Prostate gland (tissue), 2 donors: ENCODE results near the gene TBC1D3B. TPM values are rescaled to one million over a fixed set of nuclear protein-coding genes. Genes with fewer than 3 reads are reported as not detected.

Experiments
- DNase-seq: peaks from one replicate; pipeline ENCODE4 v3.0.0-alpha.2; 2019; ENCODE audit warnings: low spot score
- H3K27ac ChIP-seq, 2 donors: fragments of 200-600 bp; sonication (generic); 2 replicates each; pipeline ENCODE4 v1.5.1; 2017 to 2019
- H3K27me3 ChIP-seq: fragments of 200-600 bp; sonication (generic); replicated peaks from 2 replicates; pipeline ENCODE4 v1.5.1; 2019; ENCODE audit not compliant: insufficient read depth
- H3K36me3 ChIP-seq, 2 donors: fragments of 200-600 bp; sonication (generic); 1 replicate in 1 of 2; 2 replicates in 1 of 2; pipeline versions ENCODE4 v1.5.1 to v1.8.1; 2017 to 2019
- H3K4me1 ChIP-seq: fragments of 200-600 bp; sonication (generic); replicated peaks from 2 replicates; pipeline ENCODE4 v1.5.1; 2019
- H3K4me3 ChIP-seq, 2 donors: fragments of 200-600 bp; sonication (generic); 2 replicates each; pipeline ENCODE4 v1.5.1; 2017 to 2019
- H3K9me3 ChIP-seq: fragments of 200-600 bp; sonication (generic); 2 replicates; pipeline ENCODE4 v1.5.1; 2017
- POLR2A ChIP-seq: fragments of 450-650 bp; IDR thresholded peaks from one replicate; pipeline ENCODE4 v1.6.1; 2016; ENCODE audit warnings: antibody characterized with exemption, mild to moderate bottlenecking
- POLR2AphosphoS5 ChIP-seq: sonication (generic); formaldehyde crosslinking; IDR thresholded peaks from one replicate; pipeline ENCODE4 v1.6.1; 2017; ENCODE audit warnings: antibody characterized with exemption
- WGBS: methylation state at CpG from one replicate; pipeline ENCODE4 v1.1.5; 2018; 5-methylcytosine and 5-hydroxymethylcytosine counted together
- intact Hi-C: fragments of 100-400 bp; cut with DNase I; formaldehyde crosslinking; loops from one replicate; pipeline ENCODE4 v1.14.2; 2022
- total RNA-seq, 2 donors: library from RNA; depleted of rRNA; stranded (reverse); fragments of >200 nt; gene quantifications; one replicate each; pipeline ENCODE4 v1.1.0, GENCODE V29; 2016
- TF ChIP-seq, protein P1 (sequence below), 4 experiments: fragments of 200-600 bp in 2 of 4; fragments of 450-650 bp in 2 of 4; sonication (generic) in 2 of 4; IDR thresholded peaks; 1 replicate in 3 of 4; 2 replicates in 1 of 4; pipeline ENCODE4 v1.5.1; 2016 to 2019; ENCODE audit warnings: antibody characterized with exemption in 4 of 4, mild to moderate bottlenecking in 2 of 4, moderate library complexity in 2 of 4

TBC1D3B gene
- total RNA-seq, 2 donors from 2014 or later = 0.96 to 3.9 TPM

DNA sequence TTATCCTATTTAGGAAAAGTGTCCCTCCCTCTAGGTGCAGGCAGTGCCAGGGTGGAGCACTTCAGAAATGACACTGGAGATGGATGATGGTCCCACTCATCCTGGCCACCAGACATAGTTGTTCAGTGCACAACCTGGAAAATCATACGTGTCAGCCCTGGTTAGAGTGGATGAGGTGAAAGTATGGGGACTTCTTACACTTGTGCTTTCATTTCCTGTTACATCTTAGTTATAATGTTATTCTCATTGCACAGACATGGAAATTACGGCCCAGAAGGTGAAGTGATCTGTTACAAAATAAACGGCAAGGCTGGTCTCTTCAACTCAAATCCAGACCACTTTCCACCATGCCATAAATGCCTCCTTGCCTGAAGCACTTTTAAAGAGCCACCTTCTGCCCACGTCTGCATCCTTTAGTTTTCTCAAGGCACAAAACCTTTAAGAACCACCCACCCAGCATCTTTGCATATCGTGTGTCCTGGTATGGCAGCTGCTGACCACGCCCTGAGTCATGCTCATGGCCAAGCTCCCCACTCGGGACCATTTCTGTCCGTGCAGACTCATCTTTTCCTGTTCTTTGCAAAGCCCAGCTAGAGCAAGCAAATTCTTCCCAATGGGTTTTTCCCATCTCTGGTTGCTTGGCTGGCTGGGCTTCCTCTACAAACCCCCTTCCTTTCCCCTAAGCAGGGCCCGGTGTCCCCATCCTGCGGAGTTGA is 22.4 kb downstream of the TBC1D3B start:
- TF ChIP-seq POLR2AphosphoS5 = no peak
- TF ChIP-seq, protein P1, sequence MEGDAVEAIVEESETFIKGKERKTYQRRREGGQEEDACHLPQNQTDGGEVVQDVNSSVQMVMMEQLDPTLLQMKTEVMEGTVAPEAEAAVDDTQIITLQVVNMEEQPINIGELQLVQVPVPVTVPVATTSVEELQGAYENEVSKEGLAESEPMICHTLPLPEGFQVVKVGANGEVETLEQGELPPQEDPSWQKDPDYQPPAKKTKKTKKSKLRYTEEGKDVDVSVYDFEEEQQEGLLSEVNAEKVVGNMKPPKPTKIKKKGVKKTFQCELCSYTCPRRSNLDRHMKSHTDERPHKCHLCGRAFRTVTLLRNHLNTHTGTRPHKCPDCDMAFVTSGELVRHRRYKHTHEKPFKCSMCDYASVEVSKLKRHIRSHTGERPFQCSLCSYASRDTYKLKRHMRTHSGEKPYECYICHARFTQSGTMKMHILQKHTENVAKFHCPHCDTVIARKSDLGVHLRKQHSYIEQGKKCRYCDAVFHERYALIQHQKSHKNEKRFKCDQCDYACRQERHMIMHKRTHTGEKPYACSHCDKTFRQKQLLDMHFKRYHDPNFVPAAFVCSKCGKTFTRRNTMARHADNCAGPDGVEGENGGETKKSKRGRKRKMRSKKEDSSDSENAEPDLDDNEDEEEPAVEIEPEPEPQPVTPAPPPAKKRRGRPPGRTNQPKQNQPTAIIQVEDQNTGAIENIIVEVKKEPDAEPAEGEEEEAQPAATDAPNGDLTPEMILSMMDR (IDR thresholded peaks at IDR 0.05) = no peak
- no peaks in the 10 kb centered on the region for H3K27me3 ChIP-seq
- DNase-seq = no peak
- H3K4me1 ChIP-seq = no peaks in the 10 kb centered on the region
- 72% methylated on average over 10 of the region's 10 CpGs for WGBS
- H3K36me3 ChIP-seq = no peaks in the 10 kb centered on the region
- no peak overlapping the region for H3K27ac ChIP-seq
- H3K4me3 ChIP-seq = no peak overlapping the region
- no peaks in the 10 kb centered on the region for H3K9me3 ChIP-seq
- intact Hi-C loops = no loop called here

DNA sequence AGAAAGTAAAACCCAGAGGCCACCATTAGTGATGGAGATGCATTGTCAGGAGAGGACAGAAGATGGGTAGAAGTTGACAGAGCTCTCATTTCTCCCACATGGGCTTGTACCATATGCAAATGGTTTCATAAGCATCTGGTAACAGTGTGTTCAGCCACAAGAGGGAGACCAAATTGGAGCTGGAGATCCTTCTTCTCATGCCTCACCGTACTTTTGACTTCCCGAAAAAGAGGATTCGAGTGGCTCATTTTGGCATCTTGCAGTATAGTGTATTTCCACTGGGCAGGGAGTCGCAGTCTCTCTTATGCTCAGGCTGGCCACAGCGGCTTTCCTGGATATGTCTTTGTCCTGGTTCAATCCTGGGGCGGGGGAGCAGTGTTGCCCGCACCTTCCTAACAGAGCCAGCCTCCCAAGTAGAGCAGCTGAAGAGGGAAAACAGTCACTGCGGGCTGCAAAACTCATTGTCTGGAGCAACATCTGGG is 23.8 kb downstream of the TBC1D3B start:
- DNase-seq = no peak
- 84% methylated on average over 8 of the region's 8 CpGs for WGBS

DNA sequence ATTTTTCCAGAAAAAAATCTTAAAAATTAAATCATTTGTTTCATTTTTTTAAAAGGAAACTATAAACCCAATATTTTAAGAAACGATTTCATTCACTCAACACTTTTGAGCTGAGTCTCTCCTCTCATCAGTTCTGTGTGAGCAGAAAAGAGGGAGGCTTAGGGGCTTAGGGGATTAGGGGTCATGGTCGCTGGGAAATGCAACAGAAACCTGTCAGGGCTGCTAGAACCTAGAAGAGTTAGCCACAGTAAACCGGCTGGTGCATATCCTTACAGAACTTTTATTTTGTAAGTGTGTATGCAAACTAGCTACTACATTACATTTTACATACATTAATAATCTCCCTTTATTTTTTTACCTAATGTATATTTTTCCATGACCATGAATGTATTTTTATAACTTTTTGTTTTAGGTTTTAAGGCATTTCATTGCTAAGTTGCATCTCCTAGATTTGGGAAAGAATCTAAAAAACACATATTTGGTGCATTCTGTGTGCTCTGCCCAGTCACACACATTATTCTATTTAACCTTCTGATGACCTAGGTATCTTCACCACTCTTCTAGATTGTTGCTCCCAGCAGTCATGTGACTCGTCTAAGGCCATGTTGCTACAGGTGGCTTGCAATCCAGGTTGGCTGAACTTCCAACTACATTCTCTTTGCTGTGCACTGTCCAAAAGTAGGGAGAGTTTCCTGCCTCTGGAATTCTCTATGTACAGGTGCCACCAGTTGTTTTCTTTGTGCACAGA is 24.4 kb downstream of the TBC1D3B start:
- no peaks in the 10 kb centered on the region for H3K4me1 ChIP-seq
- intact Hi-C loops = no loop called here
- no peak for DNase-seq
- no peaks in the 10 kb centered on the region for H3K9me3 ChIP-seq
- H3K36me3 ChIP-seq = no peaks in the 10 kb centered on the region
- H3K27me3 ChIP-seq = no peaks in the 10 kb centered on the region
- no peak overlapping the region for H3K4me3 ChIP-seq
- H3K27ac ChIP-seq = no peak overlapping the region
- TF ChIP-seq POLR2A (no peak), POLR2AphosphoS5 (no peak)
- TF ChIP-seq, protein P1 (IDR thresholded peaks at IDR 0.05) = no peak
- 76% methylated on average over 4 of the region's 4 CpGs for WGBS

More for the DNA sequence above, 23.8 kb downstream of the TBC1D3B start:
- Histone ChIP-seq H3K4me3 (no peak overlapping the region), H3K27ac (no peak overlapping the region), H3K36me3 (no peaks in the 10 kb centered on the region), H3K27me3 (no peaks in the 10 kb centered on the region), H3K9me3 (no peaks in the 10 kb centered on the region), H3K4me1 (no peaks in the 10 kb centered on the region)
- no peak for TF ChIP-seq POLR2AphosphoS5
- TF ChIP-seq, protein P1 (IDR thresholded peaks at IDR 0.05) = no peak
- TF ChIP-seq POLR2A = no peak
- intact Hi-C loops = no loop called here

DNA sequence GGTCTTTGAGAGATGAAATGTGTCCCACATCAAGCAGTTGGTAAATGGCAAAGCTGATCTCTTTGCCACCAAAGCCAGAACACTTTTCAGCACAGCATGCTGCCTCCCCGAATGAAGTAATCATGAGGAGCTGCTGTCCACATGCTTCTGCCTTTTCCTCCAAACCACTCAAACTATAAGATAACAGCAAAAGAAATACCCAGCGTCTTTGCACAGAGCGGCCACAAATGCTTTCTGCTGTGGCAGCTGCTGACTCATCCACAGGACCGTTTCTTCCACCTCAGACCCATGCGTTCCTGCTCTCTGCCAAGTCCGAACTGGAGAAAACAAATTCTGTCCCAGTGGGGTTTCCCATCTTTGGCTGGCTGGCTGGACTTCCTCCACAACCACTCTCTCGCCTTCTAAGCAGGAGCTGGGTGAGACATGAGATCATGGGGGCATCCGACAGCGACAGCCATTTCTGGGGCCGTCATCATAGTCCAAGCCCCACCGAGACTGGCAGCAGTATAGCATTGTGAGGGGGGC is 27.1 kb downstream of the TBC1D3B start:
- TF ChIP-seq, protein P1 (IDR thresholded peaks at IDR 0.05) = no peak
- no peak for TF ChIP-seq POLR2AphosphoS5
- no peak for TF ChIP-seq POLR2A
- Histone ChIP-seq H3K4me3 (no peak overlapping the region), H3K27ac (no peak overlapping the region), H3K4me1 (no peaks in the 10 kb centered on the region), H3K27me3 (no peaks in the 10 kb centered on the region), H3K36me3 (no peaks in the 10 kb centered on the region), H3K9me3 (no peaks in the 10 kb centered on the region)
- WGBS = 44% methylated on average over 11 of the region's 11 CpGs
- intact Hi-C loops = loop anchor here (10.0 kb wide), 2 partner anchors 175 to 335 kb away; partner anchors contain the start of gene ZNHIT3
- no peak for DNase-seq
